Adrenal gland (tissue), 12 donors: ENCODE measurements around the gene SECTM1. TPM values are rescaled to one million over a fixed set of nuclear protein-coding genes. Genes with fewer than 3 reads are reported as not detected.

ENCODE experiments used
- DNase-seq, 7 donors: peaks; one replicate each; pipeline ENCODE4 v3.0.0-alpha.2; 2019 to 2020
- H3K27ac ChIP-seq, 5 donors: fragments of 200-600 bp; sonication (generic) in 4 of 5; 1 replicate in 3 of 5; 2 replicates in 2 of 5; pipeline versions ENCODE4 v1.5.1 to v1.8.0; 2016 to 2020; ENCODE audit warnings: mild to moderate bottlenecking in 1 of 5
- H3K27me3 ChIP-seq: fragments of 200-600 bp; 2 replicates; pipeline ENCODE4 v1.8.0; 2021
- H3K36me3 ChIP-seq, 2 donors: fragments of 200-600 bp; replicated peaks in 1 of 2; 1 replicate in 1 of 2; 2 replicates in 1 of 2; pipeline versions ENCODE4 v1.5.1 to v1.8.0; 2018 to 2022
- H3K4me1 ChIP-seq, 2 donors: fragments of 200-600 bp; replicated peaks in 1 of 2; 1 replicate in 1 of 2; 2 replicates in 1 of 2; pipeline versions ENCODE4 v1.5.1 to v1.8.0; 2018 to 2021
- H3K4me3 ChIP-seq, 4 donors: fragments of 200-600 bp; sonication (generic) in 3 of 4; one replicate each; pipeline ENCODE4 v1.5.1; 2016 to 2018
- H3K9me3 ChIP-seq, 3 donors: fragments of 200-600 bp; sonication (generic) in 1 of 3; replicated peaks in 1 of 3; 1 replicate in 2 of 3; 2 replicates in 1 of 3; pipeline versions ENCODE4 v1.5.1 to v1.8.0; 2016 to 2021
- CTCF ChIP-seq, 6 experiments: fragments of 450-650 bp in 4 of 6; fragments of 200-600 bp in 2 of 6; sonication (generic) in 1 of 6; IDR thresholded peaks; 1 replicate in 5 of 6; 2 replicates in 1 of 6; pipeline versions ENCODE4 v1.5.1 to v1.8.0; 2016 to 2021; ENCODE audit warnings: antibody characterized with exemption in 6 of 6, mild to moderate bottlenecking in 2 of 6, moderate library complexity in 1 of 6
- POLR2A ChIP-seq, 2 donors: fragments of 450-650 bp; IDR thresholded peaks; one replicate each; pipeline ENCODE4 v1.6.1; 2017; ENCODE audit warnings: antibody characterized with exemption in 2 of 2, mild to moderate bottlenecking in 2 of 2, moderate library complexity in 1 of 2
- WGBS, 4 donors: extraction: QIAGEN DNeasy Blood & Tissue Kit in 2 of 4; methylation state at CpG; one replicate each; pipeline versions ENCODE4 v1.1.5 to v1.1.7; 2013 to 2017; 5-methylcytosine and 5-hydroxymethylcytosine counted together
- intact Hi-C, 2 donors: fragments of 100-400 bp; cut with DNase I; formaldehyde crosslinking; loops; one replicate each; pipeline versions ENCODE4 v1.14.1 to v1.15.0; 2022 to 2023
- polyA plus RNA-seq, 3 donors: library from polyadenylated mRNA; stranded (reverse); fragments of 200-250 nt in 2 of 3; fragments of 350-450 nt in 1 of 3; fragmentation: Illumina TruSeq in 1 of 3; extraction: RNeasy Lipid Tissue Mini Kit (QIAGEN cat#74804) in 1 of 3; gene quantifications; one replicate each; pipeline ENCODE4 v1.2.3, GENCODE V29; 2013 to 2014
- total RNA-seq, 9 donors: library from RNA; depleted of rRNA in 4 of 9; stranded (reverse); fragments of >200 nt in 4 of 9; fragments of 120-200 nt in 1 of 9; fragmentation: NEBNext Ultra II Directional in 1 of 9; extraction: Animal tissue kit (Norgen Biotek cat#: 25700) in 1 of 9; gene quantifications; one replicate each; pipeline versions ENCODE4 v1.1.0 to v1.2.4, GENCODE V29; 2013 to 2023
- donor health status: healthy with polysubstance abuse.
- donor health status: Bipolar disorder and iron deficiency.
- donor health status: DM: yes; HTN: yes; CAD: no.
- donor health status: DM: no; HTN: no; CAD: no.
- donor health status: DM: no; HTN: no; CAD: no.
- donor health status: DM: yes; HTN: yes; CAD: no.

The SECTM1 gene
- total and polyA plus RNA-seq, 12 donors: 1.2 to 24.3 (median 5.9) TPM

- no peak for TF ChIP-seq CTCF (IDR thresholded peaks at IDR 0.05)
- TF ChIP-seq POLR2A (IDR thresholded peaks at IDR 0.05): no peak
- 79 to 88% (median 84%) methylated on average over 16 to 25 of the region's 25 CpGs for WGBS, 4 donors
- no peak for DNase-seq
- peak overlapping the region in 1 of 5 donors; percentile 12 for H3K27ac ChIP-seq
- no peaks in the 10 kb centered on the region for H3K36me3 ChIP-seq
- no peak overlapping the region for H3K4me3 ChIP-seq
- H3K4me1 ChIP-seq: peaks cover 0 to 16% of the 10 kb centered on the region in 2 donors
- H3K9me3 ChIP-seq: no peaks in the 10 kb centered on the region
- H3K27me3 ChIP-seq: no peaks in the 10 kb centered on the region
- intact Hi-C loops: no loop called here
These were observed 51.0 kb downstream of the SECTM1 start for GRCh38 chr17:82282239-82283207.

GRCh38 chr17:82281502-82282238 lies 51.9 kb downstream of the SECTM1 start:
- peaks cover 0 to 16% of the 10 kb centered on the region in 2 donors for H3K4me1 ChIP-seq
- intact Hi-C loops: no loop called here
- WGBS, 4 donors: 49 to 73% (median 64%) methylated on average over 17 to 22 of the region's 22 CpGs
- H3K9me3 ChIP-seq: no peaks in the 10 kb centered on the region
- H3K4me3 ChIP-seq: no peak overlapping the region
- H3K27me3 ChIP-seq: no peaks in the 10 kb centered on the region
- peak in 4 of 7 donors; percentile 51 to 56 (median 56) for DNase-seq
- H3K36me3 ChIP-seq: no peaks in the 10 kb centered on the region
- H3K27ac ChIP-seq: no peak overlapping the region
- TF ChIP-seq POLR2A (IDR thresholded peaks at IDR 0.05) (no peak), CTCF (IDR thresholded peaks at IDR 0.05) (no peak)

- TF ChIP-seq POLR2A (IDR thresholded peaks at IDR 0.05) (no peak), CTCF (IDR thresholded peaks at IDR 0.05) (no peak)
- Histone ChIP-seq H3K9me3 (no peaks in the 10 kb centered on the region), H3K4me3 (no peak overlapping the region), H3K27me3 (no peaks in the 10 kb centered on the region), H3K27ac (no peak overlapping the region), H3K4me1 (peaks cover 0 to 16% of the 10 kb centered on the region in 2 donors), H3K36me3 (no peaks in the 10 kb centered on the region)
- intact Hi-C loops: no loop called here
- no peak for DNase-seq
- 62 to 83% (median 79%) methylated on average over 2 to 7 of the region's 7 CpGs for WGBS, 4 donors
These were observed 52.5 kb downstream of the SECTM1 start for GRCh38 chr17:82281076-82281475.

GRCh38 chr17:82280537-82280936 lies 53.0 kb downstream of the SECTM1 start:
- Histone ChIP-seq H3K36me3 (no peaks in the 10 kb centered on the region), H3K4me1 (peaks cover 0 to 16% of the 10 kb centered on the region in 2 donors), H3K4me3 (no peak overlapping the region), H3K27me3 (no peaks in the 10 kb centered on the region), H3K9me3 (no peaks in the 10 kb centered on the region), H3K27ac (no peak overlapping the region)
- 92 to 96% (median 95%) methylated on average over 8 of the region's 8 CpGs for WGBS, 4 donors
- intact Hi-C loops: no loop called here
- no peak for DNase-seq
- TF ChIP-seq CTCF (IDR thresholded peaks at IDR 0.05) (no peak), POLR2A (IDR thresholded peaks at IDR 0.05) (no peak)
